Mucosa of gallbladder (tissue), 1 donor: ENCODE measurements around the gene STAB2. TPM values are rescaled to one million over a fixed set of nuclear protein-coding genes. Genes with fewer than 3 reads are reported as not detected.
"Not testable (repeated sequence)": the region's sequence is repeated elsewhere in the genome, so short reads cannot be mapped to it uniquely, and the experiment has no call there.

ENCODE experiments used
- DNase-seq: peaks from one replicate; pipeline ENCODE4 v3.0.0-alpha.2; 2020; ENCODE audit warnings: low spot score
- total RNA-seq: library from RNA; stranded (reverse); gene quantifications from one replicate; pipeline ENCODE4 v1.2.1, GENCODE V29; 2021
- donor health status: DM: no; HTN: no; CAD: no.

The STAB2 gene
- total RNA-seq, 1 donor from 2014 or later: 1.4 TPM

- not testable (repeated sequence) for DNase-seq
Observed at GRCh38 chr12:103653568-103654173, 66.6 kb downstream of the STAB2 start.

- no peak for DNase-seq
Observed at GRCh38 chr12:103654816-103655215, 67.7 kb downstream of the STAB2 start.

DNA sequence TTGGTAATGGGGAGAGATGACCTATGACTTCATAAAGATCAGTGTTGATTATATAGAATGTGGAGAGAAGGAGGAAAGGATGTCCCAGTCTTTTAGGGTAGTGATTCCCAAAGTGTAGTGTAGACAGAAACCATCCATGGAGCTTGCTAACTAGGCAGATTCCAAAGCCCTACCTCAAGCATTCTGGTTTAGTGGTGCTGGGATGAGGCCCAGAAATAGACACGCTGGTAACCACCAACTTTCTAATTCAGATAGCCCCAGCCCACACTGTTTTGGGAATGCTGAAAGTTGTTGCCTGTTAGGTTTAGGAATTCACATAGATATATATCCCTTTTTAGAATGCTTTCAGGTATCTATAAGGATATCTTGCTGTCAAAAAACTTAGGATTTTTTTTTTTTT lies 69.2 kb downstream of the STAB2 start:
- no peak for DNase-seq

DNA sequence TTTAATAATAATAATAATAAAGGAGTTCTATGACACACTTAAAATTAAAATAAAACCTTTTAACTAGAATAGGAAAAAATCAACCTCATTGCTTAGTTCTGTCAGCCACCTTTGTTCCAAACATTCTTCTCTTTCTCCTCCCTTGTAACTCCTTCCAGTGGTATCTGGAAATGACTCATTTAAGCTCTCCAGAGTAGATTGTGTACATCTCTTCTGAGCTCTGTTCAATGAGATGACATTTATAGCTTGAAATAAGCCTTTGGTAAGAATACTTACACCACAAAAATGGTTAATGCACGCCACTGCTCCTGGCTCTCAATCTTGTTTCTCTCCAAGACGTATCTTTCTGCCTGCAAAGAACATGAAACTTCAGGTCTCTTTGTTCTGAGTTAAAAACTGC lies 70.3 kb downstream of the STAB2 start:
- DNase-seq: no peak

DNA sequence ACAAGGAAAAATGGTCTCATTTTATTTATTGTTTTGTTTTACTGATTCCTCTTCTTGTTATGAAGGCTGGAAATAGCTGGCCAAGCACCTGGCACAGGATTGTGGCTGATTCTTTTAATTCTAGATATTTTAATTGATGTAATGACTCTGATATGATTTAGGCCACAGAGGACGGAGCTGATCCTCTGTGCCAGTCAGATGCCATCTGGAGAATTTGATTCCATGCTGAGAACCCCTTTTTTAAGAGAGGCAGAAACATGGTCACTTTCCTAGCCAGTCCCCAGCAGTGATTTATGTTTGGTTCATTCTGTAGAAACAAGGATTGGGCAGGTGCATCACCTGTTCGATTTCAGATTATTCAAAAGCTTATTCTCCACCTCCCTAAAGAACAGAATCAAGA lies 77.6 kb downstream of the STAB2 start:
- DNase-seq: no peak

DNA sequence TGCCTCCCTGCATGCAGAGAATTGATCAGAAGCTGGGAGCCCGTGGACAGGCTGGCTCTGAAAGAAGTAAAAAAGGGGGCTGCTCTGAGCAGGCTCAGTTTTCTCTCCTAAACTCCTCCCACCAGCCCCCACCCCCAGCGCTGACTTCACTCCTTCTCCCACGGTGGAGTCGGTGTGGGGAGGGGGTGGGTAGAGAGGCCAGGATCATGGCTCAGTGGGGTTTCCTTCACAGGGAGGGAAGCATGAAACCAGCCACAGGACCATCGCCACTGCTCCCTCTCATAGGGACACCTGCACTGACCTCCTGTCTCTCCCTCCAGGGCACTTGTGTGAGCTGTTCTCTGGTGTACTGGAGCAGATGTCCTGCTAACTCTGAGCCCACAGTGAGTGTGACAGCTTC lies 78.9 kb downstream of the STAB2 start:
- no peak for DNase-seq

DNA sequence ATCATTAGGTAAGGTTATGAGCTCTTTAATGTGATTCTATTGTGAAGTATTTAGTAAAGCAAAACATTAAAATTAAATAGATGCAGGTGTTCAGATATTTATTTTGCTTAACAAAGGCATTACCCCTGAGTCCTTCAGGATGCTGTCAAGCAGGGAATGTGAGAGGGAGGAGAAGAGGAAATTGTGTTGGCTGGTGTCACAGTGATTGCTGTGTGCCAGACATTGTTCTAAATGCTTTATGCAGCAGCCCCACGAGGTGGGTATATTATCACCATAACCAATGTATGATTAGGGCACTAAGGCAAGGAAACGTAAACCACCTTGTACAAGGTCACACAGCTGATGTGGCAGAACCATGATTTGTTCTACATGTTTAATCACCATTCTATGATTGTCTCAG lies 80.1 kb downstream of the STAB2 start:
- no peak for DNase-seq

DNA sequence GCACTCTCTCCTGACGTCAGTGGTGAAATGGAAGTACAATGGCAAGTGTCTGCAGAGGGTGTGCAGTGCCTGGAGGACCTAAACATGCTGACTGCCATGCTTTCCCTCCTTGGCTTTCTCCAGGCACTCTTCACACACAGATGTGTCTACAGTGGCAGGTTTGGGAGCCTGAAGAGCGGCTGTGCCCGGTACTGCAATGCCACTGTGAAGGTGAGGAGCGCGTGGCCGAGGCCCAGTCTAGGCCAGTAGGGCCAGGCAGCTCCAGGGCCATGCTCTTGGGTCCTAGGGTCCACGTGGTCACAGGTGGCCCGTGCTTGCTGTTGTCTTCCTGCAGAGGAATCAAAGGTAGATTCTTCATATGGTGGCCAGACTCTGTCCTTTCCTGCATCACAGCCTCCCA lies 81.4 kb downstream of the STAB2 start:
- no peak for DNase-seq

- no peak for DNase-seq
Observed at GRCh38 chr12:103671367-103671766, 84.3 kb downstream of the STAB2 start.

GRCh38 chr12:103672401-103673119 lies 85.5 kb downstream of the STAB2 start:
- DNase-seq: peak; percentile 42

GRCh38 chr12:103673487-103673886 lies 86.4 kb downstream of the STAB2 start:
- no peak for DNase-seq

DNA sequence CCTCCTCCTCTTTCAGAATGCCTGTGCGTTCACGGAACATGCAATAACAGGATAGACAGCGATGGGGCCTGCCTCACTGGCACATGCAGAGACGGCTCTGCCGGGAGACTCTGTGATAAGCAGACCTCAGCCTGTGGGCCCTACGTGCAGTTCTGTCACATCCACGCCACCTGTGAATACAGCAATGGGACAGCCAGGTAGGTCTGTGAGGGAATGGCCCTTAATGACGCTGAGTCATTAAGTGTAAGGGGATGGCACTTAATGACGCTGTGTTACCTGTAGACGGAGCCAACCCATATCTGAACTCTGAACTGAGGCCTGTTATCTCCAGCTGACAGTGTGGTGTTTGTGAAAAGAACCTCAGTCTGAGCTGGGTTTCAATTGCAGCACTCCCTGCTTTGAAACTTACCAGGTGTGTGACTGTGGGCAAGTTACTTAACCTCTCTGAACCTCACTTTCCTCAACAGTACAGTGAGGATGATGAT lies 86.9 kb downstream of the STAB2 start:
- DNase-seq: peak; percentile 33

DNA sequence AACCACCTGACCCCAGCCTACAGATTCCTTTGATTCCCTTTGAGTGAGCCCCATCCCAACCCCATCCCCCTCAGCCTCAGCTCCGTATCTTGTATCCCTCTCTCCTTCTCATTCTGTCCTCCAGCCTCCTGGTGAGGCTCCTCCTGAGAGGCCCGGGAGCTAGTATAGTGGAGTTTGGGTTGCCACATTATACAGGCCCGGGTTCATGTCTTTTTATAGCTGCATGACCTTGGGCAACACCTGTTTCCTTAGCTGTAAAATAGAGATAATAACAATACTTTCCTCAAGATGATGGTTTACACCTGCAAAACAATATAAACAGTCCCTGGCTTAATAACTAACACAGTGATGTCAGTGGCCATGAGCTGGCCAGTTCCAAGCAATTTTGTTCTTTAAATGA lies 89.8 kb downstream of the STAB2 start:
- no peak for DNase-seq

DNA sequence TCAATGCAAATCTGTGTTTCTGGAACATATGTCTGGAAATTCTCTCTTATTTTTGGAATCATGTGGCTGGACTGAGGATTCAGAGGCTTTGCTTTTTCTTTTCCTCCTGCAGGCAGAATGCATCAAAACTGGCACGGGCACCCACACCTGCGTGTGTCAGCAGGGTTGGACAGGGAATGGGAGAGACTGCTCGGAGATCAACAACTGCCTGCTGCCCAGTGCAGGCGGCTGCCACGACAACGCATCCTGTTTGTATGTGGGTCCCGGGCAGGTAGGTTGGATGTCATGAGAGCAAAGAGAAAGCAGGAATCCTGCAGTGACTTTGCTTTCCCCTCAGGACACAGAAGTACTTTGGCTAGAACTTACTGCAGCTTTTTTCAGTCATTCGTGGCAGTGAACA lies 90.3 kb downstream of the STAB2 start:
- DNase-seq: peak; percentile 36

DNA sequence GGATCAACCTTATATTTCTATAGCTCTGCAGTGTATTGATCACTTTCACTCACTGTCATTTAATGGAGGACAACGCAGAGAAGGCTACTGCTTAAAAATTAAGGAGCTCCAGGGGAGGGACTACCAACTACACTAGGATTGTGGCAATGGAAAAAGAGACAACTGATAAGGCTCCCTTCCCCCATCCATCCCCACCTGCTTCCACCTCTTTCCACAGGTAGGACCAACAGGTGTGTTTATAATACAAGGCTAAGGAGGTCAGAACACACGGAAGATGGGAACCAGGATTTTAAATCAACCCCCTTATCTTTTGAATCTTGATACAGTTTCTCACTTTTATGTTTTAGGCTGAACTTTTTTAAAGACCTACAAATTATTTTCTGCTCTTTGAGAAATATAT lies 90.8 kb downstream of the STAB2 start:
- DNase-seq: no peak

GRCh38 chr12:103679421-103680170 lies 92.5 kb downstream of the STAB2 start:
- no peak for DNase-seq

DNA sequence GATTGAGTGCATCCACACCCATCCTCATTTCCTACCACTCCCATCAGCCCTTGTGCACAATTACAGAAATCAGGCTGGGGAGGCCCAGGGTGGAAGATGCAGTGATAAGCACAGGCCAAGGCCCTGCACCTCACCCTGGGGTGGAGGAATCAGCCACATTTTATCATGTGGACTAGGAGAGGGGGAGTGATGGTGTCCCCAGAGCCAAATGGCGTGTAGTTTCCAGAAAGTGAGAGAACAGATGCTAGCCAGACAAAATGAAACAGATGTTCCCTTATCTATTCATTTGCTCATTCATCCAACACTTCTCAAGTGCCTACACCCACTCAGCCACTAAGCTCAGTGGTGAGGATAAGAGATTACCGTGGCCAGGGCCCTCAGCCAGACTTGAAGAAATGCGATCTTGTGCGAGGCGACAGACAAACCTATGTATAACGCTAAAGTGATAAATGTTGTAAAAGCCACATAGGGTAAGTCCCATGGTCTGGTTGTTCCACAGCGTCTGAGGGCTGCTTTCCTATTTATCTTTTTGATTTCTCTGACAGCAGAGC lies 93.6 kb downstream of the STAB2 start:
- DNase-seq: no peak

- DNase-seq: no peak
Observed at GRCh38 chr12:103686026-103686425, 99.0 kb downstream of the STAB2 start.

DNA sequence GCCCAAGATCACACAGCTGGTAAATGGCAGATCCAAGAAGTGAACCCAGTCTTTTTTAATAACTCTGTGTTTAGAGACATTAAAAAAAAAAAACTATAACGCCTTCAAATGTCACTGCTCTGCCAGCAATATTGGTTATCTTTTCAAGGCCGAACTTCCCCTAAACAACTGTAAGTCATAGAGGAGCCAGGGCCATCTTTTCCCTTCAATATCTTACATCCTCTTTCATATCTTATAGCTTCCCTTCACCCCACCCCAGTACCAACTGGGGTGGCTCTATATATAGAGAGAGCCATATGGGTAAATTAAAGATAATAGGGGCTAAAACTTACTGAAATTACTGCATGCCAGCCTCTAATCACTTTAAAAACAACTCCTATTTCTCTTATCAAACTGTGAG lies 100.2 kb downstream of the STAB2 start:
- DNase-seq: no peak

- DNase-seq: no peak
Observed at GRCh38 chr12:103688376-103689063, 101.4 kb downstream of the STAB2 start.

DNA sequence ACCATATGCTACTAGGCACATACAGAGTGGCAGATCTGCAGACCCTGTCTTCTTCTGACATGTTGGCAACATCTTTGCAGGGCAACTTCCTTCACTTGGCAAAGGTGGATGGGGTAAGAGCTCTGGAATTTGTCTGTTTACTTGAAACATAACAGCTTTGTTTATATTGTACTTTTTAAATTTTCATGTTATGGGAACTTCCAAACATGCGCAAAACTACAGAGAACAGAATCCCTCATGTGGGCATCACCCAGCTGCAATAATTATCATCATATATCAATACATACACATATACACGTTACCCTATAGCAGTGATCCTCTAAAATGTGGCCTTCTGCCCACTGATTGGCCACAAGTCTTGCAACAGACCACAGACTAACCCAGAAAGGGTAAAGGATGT lies 103.4 kb downstream of the STAB2 start:
- no peak for DNase-seq

DNA sequence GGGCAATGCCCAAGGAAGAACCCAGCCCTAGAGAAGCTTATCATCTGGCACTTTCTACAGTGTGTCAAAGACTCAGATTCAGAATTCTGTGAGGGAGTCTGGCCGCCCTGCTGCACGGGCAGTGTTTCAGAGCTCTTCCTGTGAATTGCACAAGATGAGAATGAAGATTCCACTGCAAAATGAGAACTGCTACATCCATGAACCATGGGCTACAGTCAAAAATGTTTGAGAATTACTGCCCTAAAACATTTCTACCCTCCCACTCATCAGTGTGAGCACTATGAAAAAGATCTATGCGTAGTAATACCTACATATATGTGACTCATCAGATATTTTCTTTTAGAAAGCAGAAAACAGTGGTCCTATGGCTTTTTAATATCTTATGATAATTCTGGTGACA lies 104.0 kb downstream of the STAB2 start:
- no peak for DNase-seq
